Natural killer cell (primary cell): ENCODE data around the gene BRME1. TPM values are rescaled to one million over a fixed set of nuclear protein-coding genes. Genes with fewer than 3 reads are reported as not detected.

Experiments
- ATAC-seq, 3 donors: fragments of 150-1000 bp in 2 of 3; fragments of 200-7000 bp in 1 of 3; cut with Tn5 transposase; 1 replicate in 1 of 3; 2 replicates in 2 of 3; pipeline ENCODE4 v1.10.0; 2021; ENCODE audit warnings: mild to moderate bottlenecking in 2 of 3, moderate library complexity in 2 of 3
- DNase-seq, 2 donors: peaks; one replicate each; pipeline versions ENCODE4 v3.0.0 to v3.0.0-alpha.2; 2013 to 2021; ENCODE audit warnings: mixed read lengths in 1 of 2
- H3K27ac ChIP-seq: one replicate; pipeline ENCODE4 v1.5.1; 2013; ENCODE audit warnings: mild to moderate bottlenecking, low read length
- H3K27me3 ChIP-seq: one replicate; pipeline ENCODE4 v1.6.1; 2013; ENCODE audit warnings: low read length; ENCODE audit not compliant: control insufficient read depth, insufficient read depth
- H3K36me3 ChIP-seq: one replicate; pipeline ENCODE4 v1.6.1; 2013; ENCODE audit warnings: low read length; ENCODE audit not compliant: control insufficient read depth, insufficient read depth
- H3K4me1 ChIP-seq: one replicate; pipeline ENCODE4 v1.6.1; 2013; ENCODE audit warnings: low read length; ENCODE audit not compliant: control insufficient read depth, insufficient read depth
- H3K4me3 ChIP-seq: one replicate; pipeline ENCODE4 v1.5.1; 2013; ENCODE audit warnings: low read length
- H3K9me3 ChIP-seq: one replicate; pipeline ENCODE4 v1.6.1; 2013; ENCODE audit warnings: low read length; ENCODE audit not compliant: control insufficient read depth, insufficient read depth
- H3K27ac Mint-ChIP-seq, 2 donors: one replicate each; pipeline ENCODE4 v1.8.0; 2022; ENCODE audit warnings: mild to moderate bottlenecking in 2 of 2, mixed read lengths in 2 of 2, moderate library complexity in 1 of 2
- H3K27me3 Mint-ChIP-seq, 2 donors: one replicate each; pipeline ENCODE4 v1.8.0; 2022; ENCODE audit warnings: low read depth in 2 of 2, mixed read lengths in 2 of 2
- H3K36me3 Mint-ChIP-seq: one replicate; pipeline ENCODE4 v1.8.0; 2022; ENCODE audit warnings: mixed read lengths
- H3K4me1 Mint-ChIP-seq, 2 donors: one replicate each; pipeline ENCODE4 v1.8.0; 2022; ENCODE audit warnings: mixed read lengths in 2 of 2
- H3K4me3 Mint-ChIP-seq: one replicate; pipeline ENCODE4 v1.8.0; 2022; ENCODE audit warnings: mild to moderate bottlenecking, moderate library complexity, mixed read lengths
- H3K9me3 Mint-ChIP-seq, 2 donors: one replicate each; pipeline ENCODE4 v1.8.0; 2022; ENCODE audit warnings: mixed read lengths in 2 of 2
- WGBS: methylation state at CpG from one replicate; pipeline ENCODE4 v1.1.7; 2013; ENCODE audit warnings: missing lambda C conversion rate; ENCODE audit not compliant: insufficient coverage; 5-methylcytosine and 5-hydroxymethylcytosine counted together
- intact Hi-C: fragments of 100-400 bp; cut with micrococcal nuclease; formaldehyde crosslinking; loops from one replicate; pipeline ENCODE4 v1.14.2; 2022
- total RNA-seq, 4 donors: library from RNA; stranded (reverse); fragments of 120-200 nt in 1 of 4; gene quantifications; one replicate each; pipeline versions ENCODE4 v1.2.3 to v1.2.4, GENCODE V29; 2013 to 2022
- TF ChIP-seq, protein P1 (sequence below): fragments of 200-600 bp; IDR thresholded peaks from one replicate; pipeline ENCODE4 v1.8.0; 2022; ENCODE audit warnings: antibody characterized with exemption

Gene BRME1
- total RNA-seq, 3 donors from 2014 or later (not counting 1 experiment from before 2014, with no cell fraction given) = 3.8 to 7.7 (median 4.0) TPM

DNA sequence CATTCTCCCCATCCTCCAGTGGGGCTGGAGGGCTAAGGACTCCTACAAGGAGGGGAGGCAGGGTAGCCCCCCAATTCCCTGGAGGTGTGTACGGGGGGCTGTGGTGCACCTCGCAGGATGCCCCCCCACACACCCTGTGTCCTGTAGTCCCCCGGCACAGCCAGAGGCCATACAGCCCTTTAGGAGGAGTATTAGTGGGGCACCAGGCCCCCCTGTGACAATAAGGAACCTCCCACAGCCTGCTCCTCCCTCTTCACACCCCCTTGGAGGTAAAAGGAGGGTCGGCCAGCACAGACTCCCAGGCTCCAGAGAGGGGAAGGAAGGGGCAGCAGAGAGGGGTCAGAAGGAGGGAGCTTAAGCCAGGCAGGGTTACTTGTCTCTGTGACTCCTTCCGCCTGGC is 29.1 kb downstream of the BRME1 start, which contains the start of gene NANOS3:
NANOS3 (plus strand) TSS at position 301 of the 400 bp plus-strand sequence. CDS start 115 bp downstream, outside the sequence.
- no peak for ATAC-seq
- intact Hi-C loops = no loop called here
- Mint-ChIP-seq H3K36me3 (no peaks in the 10 kb centered on the region), H3K27me3 (peaks cover 0 to 7% of the 10 kb centered on the region in 2 donors), H3K4me3 (no peak within 1 kb of the TSS), H3K4me1 (peaks cover 4 to 25% of the 10 kb centered on the region in 2 donors), H3K27ac (no peak within 1 kb of the TSS), H3K9me3 (no peaks in the 10 kb centered on the region)
- WGBS = 79% methylated on average over 4 of the region's 5 CpGs
- Histone ChIP-seq H3K9me3 (no peaks in the 10 kb centered on the region), H3K27ac (no peak within 1 kb of the TSS), H3K36me3 (no peaks in the 10 kb centered on the region), H3K4me3 (no peak within 1 kb of the TSS), H3K4me1 (peaks cover 34% of the 10 kb centered on the region), H3K27me3 (peaks cover 8% of the 10 kb centered on the region)
- DNase-seq = no peak
- TF ChIP-seq, protein P1, sequence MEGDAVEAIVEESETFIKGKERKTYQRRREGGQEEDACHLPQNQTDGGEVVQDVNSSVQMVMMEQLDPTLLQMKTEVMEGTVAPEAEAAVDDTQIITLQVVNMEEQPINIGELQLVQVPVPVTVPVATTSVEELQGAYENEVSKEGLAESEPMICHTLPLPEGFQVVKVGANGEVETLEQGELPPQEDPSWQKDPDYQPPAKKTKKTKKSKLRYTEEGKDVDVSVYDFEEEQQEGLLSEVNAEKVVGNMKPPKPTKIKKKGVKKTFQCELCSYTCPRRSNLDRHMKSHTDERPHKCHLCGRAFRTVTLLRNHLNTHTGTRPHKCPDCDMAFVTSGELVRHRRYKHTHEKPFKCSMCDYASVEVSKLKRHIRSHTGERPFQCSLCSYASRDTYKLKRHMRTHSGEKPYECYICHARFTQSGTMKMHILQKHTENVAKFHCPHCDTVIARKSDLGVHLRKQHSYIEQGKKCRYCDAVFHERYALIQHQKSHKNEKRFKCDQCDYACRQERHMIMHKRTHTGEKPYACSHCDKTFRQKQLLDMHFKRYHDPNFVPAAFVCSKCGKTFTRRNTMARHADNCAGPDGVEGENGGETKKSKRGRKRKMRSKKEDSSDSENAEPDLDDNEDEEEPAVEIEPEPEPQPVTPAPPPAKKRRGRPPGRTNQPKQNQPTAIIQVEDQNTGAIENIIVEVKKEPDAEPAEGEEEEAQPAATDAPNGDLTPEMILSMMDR = no peak

DNA sequence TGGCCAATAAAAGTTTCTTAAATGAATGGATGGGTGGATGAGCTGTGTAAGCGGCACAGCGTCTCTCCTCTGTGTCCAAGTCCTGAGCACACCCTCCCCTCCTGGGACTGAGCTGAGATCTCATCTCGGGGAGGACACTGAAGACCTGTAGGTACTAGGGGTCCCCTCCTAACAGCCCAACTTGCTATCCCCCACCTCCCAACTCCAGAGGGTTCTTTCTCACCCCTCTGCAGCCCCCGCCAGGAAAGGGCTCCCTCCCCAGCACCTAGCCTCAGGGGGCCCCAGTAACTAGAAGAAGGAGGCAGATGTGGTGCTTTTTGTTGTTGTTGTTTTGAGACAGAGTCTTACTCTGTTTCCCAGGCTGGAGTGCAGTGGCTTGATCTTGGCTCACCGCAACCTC is 30.1 kb downstream of the BRME1 start:
- Mint-ChIP-seq H3K4me3 (no peak overlapping the region), H3K9me3 (no peaks in the 10 kb centered on the region), H3K27ac (no peak overlapping the region), H3K4me1 (peaks cover 0 to 15% of the 10 kb centered on the region in 2 donors), H3K36me3 (no peaks in the 10 kb centered on the region), H3K27me3 (peaks cover 0 to 11% of the 10 kb centered on the region in 2 donors)
- no peak overlapping the region for H3K27ac ChIP-seq
- peaks cover 8% of the 10 kb centered on the region for H3K27me3 ChIP-seq
- DNase-seq = no peak
- H3K4me3 ChIP-seq = no peak overlapping the region
- H3K9me3 ChIP-seq = no peaks in the 10 kb centered on the region
- 95% methylated on average over 4 of the region's 5 CpGs for whole genome bisulfite sequencing
- H3K4me1 ChIP-seq = peaks cover 24% of the 10 kb centered on the region
- ATAC-seq = no peak
- no peaks in the 10 kb centered on the region for H3K36me3 ChIP-seq
- intact Hi-C loops = no loop called here
- TF ChIP-seq, protein P1 = no peak

DNA sequence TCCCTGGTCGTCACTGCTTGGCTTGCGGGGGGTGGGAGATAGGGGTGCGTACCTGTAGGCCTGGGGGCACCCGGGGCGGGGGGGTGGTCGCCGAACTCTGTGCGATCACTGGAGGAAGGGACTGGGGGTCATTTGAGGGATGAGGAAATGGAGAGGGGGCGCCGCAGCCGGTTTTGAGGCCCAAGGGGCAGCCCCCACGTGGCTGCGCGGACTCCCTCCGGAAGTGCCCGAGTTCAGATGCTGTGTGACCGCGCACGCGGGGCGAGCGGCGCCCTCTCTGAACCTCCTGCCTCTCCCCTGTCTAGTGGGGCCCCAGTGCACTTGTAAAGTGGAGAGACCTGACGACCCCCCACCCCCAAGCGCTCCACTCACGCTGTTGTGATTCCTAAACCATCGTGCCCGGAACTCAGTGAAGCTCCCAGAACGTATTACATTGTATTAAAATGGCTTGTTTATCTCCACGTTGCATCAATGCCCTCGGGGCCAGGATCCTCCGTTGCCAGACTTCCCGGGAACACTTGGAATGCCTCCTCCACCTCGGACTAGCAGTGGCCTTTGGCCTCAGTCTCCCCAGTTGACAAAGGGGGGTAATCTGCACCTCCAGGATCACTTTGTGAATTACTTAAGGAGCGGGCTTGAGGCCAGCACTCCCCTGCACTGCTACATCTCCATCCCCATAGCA is 31.9 kb downstream of the BRME1 start:
- H3K36me3 Mint-ChIP-seq = no peaks in the 10 kb centered on the region
- Histone ChIP-seq H3K9me3 (no peaks in the 10 kb centered on the region), H3K4me3 (no peak overlapping the region), H3K27me3 (peaks cover 8% of the 10 kb centered on the region), H3K4me1 (peaks cover 11% of the 10 kb centered on the region), H3K36me3 (no peaks in the 10 kb centered on the region), H3K27ac (no peak overlapping the region)
- DNase-seq (no peak), ATAC-seq (no peak)
- H3K4me3 Mint-ChIP-seq = peak overlapping the region; percentile 37
- TF ChIP-seq, protein P1 = no peak
- peaks cover 0 to 9% of the 10 kb centered on the region in 2 donors for H3K4me1 Mint-ChIP-seq
- no peaks in the 10 kb centered on the region for H3K9me3 Mint-ChIP-seq
- no peak overlapping the region for H3K27ac Mint-ChIP-seq
- intact Hi-C loops = no loop called here
- H3K27me3 Mint-ChIP-seq = peaks cover 0 to 14% of the 10 kb centered on the region in 2 donors
- 71% methylated on average over 35 of the region's 35 CpGs for WGBS
